ENCODE results near the gene TENT5D.
"Not testable (repeated sequence)": the region's sequence is repeated elsewhere in the genome, so short reads cannot be mapped to it uniquely, and the experiment has no call there.

TENT5D gene

GRCh38 chrX:80420147-80420546 lies at the start of gene TENT5D:
Gene TENT5D, plus strand, starts transcription at chrX:80420447. Its CDS starts 22,093 bp downstream, at chrX:80442540.
- no peak for DNase-seq (ENCODE audit: low read depth)

GRCh38 chrX:80385651-80386050 lies 34.6 kb upstream of the TENT5D start:
- DNase-seq (ENCODE audit: low read depth) = not testable (repeated sequence)

GRCh38 chrX:80388206-80388605 lies 32.0 kb upstream of the TENT5D start:
- no peak for DNase-seq (ENCODE audit: low read depth)

- no peak for DNase-seq (ENCODE audit: low read depth)
These were observed 8.2 kb upstream of the TENT5D start for GRCh38 chrX:80412042-80412441.

- no peak for DNase-seq (ENCODE audit: low read depth)
These were observed 2.8 kb downstream of the TENT5D start for GRCh38 chrX:80423000-80423399.

GRCh38 chrX:80423744-80424143 lies 3.5 kb downstream of the TENT5D start:
- no peak for DNase-seq (ENCODE audit: low read depth)

GRCh38 chrX:80430826-80431504 lies 10.7 kb downstream of the TENT5D start:
- no peak for DNase-seq (ENCODE audit: low read depth)

- no peak for DNase-seq (ENCODE audit: low read depth)
These were observed 11.2 kb downstream of the TENT5D start for GRCh38 chrX:80431505-80431832.

- no peak for DNase-seq (ENCODE audit: low read depth)
These were observed 12.2 kb downstream of the TENT5D start for GRCh38 chrX:80432441-80432840.

- DNase-seq (ENCODE audit: low read depth) = no peak
These were observed 12.6 kb downstream of the TENT5D start for GRCh38 chrX:80432863-80433262.

GRCh38 chrX:80468166-80468565 lies 47.9 kb downstream of the TENT5D start:
- DNase-seq (ENCODE audit: low read depth) = not testable (repeated sequence)

- no peak for DNase-seq (ENCODE audit: low read depth)
These were observed 51.3 kb downstream of the TENT5D start for GRCh38 chrX:80471582-80471981.

GRCh38 chrX:80485543-80485942 lies 65.3 kb downstream of the TENT5D start:
- no peak for DNase-seq (ENCODE audit: low read depth)

GRCh38 chrX:80486299-80486698 lies 66.1 kb downstream of the TENT5D start:
- no peak for DNase-seq (ENCODE audit: low read depth)

- no peak for DNase-seq (ENCODE audit: low read depth)
These were observed 68.9 kb downstream of the TENT5D start for GRCh38 chrX:80489166-80489565.

Data from activated gamma-delta T cell treated with anti-CD3 and anti-CD28 coated beads, Interleukin-2, amount 50 U/mL, for 16 hours (primary cell).